LNCaP clone FGC (cell line): ENCODE results near the gene HS3ST3B1.

Experiments used
- DNase-seq: peaks from one replicate; pipeline ENCODE4 v3.0.0-alpha.2; 2011; ENCODE audit warnings: low read depth
- H3K4me3 ChIP-seq: 2 replicates; pipeline ENCODE4 v1.5.1; 2011; ENCODE audit warnings: mild to moderate bottlenecking, low read depth, low read length, control low read depth
- TF ChIP-seq, protein P1 (sequence below): IDR thresholded peaks from 2 replicates; pipeline ENCODE4 v1.5.1; 2012; ENCODE audit warnings: mild to moderate bottlenecking; ENCODE audit not compliant: control insufficient read depth, insufficient read depth; ENCODE audit errors: extremely low read depth

Gene HS3ST3B1

DNA sequence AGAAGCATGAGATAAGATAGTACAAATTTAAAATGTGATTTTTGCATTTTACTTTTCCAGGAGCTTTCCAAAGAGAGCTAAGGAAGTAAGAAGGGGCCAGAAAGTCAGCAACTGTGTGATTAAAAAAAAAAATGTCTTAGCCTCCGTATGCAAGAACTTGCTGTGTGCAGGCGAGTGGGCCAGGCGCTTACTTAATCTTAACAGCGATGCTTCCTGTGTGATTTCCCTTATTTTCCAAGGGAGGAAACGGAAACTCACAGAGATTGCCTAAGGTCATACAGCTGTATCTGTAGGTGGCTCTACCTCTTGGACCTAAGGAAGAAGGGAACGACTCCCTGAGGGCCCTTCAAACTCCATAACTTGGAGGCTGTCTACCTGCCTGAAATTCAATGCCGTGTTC is 11.1 kb downstream of the HS3ST3B1 start:
- TF ChIP-seq, protein P1, sequence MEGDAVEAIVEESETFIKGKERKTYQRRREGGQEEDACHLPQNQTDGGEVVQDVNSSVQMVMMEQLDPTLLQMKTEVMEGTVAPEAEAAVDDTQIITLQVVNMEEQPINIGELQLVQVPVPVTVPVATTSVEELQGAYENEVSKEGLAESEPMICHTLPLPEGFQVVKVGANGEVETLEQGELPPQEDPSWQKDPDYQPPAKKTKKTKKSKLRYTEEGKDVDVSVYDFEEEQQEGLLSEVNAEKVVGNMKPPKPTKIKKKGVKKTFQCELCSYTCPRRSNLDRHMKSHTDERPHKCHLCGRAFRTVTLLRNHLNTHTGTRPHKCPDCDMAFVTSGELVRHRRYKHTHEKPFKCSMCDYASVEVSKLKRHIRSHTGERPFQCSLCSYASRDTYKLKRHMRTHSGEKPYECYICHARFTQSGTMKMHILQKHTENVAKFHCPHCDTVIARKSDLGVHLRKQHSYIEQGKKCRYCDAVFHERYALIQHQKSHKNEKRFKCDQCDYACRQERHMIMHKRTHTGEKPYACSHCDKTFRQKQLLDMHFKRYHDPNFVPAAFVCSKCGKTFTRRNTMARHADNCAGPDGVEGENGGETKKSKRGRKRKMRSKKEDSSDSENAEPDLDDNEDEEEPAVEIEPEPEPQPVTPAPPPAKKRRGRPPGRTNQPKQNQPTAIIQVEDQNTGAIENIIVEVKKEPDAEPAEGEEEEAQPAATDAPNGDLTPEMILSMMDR: no peak
- no peak overlapping the region for H3K4me3 ChIP-seq
- no peak for DNase-seq

DNA sequence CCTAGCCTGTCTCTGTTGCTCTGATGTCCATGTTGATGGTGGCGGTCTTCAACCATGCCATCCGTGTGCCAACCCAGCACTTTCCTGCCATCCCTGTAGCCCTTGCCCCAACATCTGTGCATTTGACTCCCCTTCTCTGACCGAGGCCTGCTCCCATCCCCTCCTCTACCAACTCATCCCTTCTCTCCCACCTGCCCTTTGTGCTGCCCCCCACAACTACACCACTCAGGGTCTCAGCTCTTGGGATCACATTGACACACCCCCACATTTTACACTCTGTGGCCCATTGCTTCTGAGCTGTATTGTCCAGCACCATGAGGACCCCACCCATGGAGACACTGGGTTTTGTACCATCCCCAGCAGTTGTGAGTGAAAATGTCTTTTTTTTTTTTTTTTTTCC is 11.6 kb downstream of the HS3ST3B1 start:
- no peak for DNase-seq
- H3K4me3 ChIP-seq: no peak overlapping the region
- TF ChIP-seq, protein P1: no peak

DNA sequence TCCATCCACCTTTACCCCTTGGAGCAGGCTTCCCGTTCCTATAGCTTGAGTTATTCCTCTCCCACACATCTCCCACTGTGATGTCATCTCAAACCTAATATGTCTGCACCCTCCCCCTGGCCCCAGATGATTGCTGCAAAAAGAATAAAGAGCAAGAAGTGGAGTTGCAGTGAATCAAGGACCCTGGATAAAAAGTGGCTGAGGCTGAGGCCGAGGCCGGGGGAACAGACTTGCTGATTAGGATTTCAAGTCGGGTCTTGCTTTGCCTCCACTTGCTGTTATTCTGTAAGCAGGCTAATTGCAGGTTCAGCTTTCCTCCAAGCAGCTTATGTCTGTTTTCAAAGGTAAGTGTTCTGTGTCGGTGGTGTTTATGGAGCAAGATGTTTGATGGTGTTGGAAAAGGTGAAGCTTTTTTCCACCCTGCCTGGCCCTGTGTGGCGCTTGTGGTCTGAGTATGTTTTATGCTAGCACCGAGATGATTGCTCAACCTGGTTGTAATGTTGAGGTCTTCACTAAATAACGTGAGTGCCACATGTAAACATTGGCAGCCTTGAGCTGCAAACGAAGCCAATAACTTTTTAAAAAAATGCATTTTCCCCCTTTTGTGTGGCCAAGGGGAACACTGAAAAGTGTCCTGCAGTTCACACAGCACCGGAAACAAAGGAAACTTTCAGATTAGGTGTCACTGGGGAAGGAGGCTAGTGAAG is 15.4 kb downstream of the HS3ST3B1 start:
- H3K4me3 ChIP-seq: no peak overlapping the region
- TF ChIP-seq, protein P1: no peak
- DNase-seq: no peak

DNA sequence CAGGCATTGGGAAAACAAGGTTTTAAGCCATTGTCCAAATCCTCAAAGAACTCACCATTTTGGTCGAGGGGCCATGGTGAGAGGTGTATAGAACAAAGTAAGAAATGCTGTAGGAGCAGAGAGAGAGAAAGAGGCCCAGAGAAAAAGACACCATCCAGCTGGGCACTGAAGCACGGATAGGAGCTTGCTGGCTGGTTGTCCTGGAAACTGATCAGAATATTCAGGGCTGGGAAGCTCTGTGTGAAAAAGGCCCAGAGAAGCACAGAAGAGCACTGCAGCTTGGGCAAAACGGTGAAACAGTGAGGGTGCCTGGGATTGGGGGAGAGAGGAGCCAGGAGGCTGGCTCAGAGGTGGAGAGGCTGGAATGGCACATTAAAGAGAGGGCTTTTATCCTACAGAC is 16.5 kb downstream of the HS3ST3B1 start:
- TF ChIP-seq, protein P1: no peak

DNA sequence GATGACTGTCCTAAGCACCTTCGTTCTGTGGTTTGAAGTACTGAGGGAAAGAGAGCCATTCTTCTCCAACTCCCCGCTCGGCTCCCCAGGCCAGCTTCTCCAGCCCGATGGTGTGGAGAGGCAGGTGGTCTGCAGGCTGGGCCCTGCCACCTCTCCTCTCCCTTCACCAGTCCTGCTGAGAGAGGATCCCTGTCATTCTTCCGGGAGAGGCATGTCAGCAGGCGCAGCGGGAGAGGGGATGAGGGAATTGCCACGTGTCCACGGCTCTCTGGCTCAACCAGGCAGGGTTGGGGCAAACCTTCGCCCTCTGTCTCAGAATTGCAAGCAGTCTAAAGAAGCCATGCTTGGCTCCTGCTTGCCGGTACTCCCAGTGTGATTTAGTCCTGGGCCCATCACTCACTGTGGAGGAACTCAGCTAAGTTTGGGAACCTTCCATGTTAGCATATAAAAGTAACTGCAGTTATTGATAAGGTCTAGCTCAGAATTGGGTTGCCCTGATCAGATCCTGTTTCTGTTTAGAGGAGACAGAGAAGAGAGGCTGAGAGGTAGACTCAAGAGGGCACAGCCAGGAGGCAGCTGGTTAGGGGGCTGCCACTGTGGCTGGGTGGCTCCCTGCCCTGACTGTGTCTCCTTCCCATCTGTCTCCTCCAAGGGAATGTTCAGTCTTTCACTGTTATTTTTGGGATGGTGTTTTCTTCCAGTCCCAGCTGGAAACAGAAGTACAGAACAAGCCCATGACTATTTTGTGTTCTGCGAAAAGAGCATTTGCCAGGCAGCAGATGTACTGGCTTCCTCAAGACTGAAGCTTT is 17.4 kb downstream of the HS3ST3B1 start:
- DNase-seq: no peak
- TF ChIP-seq, protein P1: no peak
- no peak overlapping the region for H3K4me3 ChIP-seq

More for the DNA sequence above, 16.5 kb downstream of the HS3ST3B1 start:
- no peak overlapping the region for H3K4me3 ChIP-seq
- DNase-seq: no peak

DNA sequence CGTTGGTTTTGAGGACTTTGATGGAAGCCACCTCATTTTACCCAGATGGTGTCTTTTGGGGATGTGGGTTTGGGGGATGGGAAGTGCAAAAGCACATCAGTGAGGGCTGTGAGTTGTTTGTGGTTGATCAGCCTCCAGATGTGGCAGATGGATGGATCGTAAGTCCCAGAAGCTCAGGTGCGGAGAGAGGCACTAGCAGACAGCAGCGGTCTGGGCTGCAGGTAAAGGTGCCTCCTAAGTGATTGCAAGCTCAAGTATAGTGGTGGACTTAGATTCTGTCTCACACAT is 18.0 kb downstream of the HS3ST3B1 start:
- no peak overlapping the region for H3K4me3 ChIP-seq
- no peak for DNase-seq
- TF ChIP-seq, protein P1: no peak
